C4-2B (cell line): ENCODE data around the gene HOXC10.

Experiments used
- CTCF ChIP-seq: fragments of 450-650 bp; conservative IDR thresholded peaks from 2 replicates; pipeline ENCODE4 v1.5.1; 2017; ENCODE audit warnings: mild to moderate bottlenecking
- ZFX ChIP-seq: fragments of 450-650 bp; IDR thresholded peaks from 2 replicates; pipeline ENCODE4 v1.6.1; 2017

DNA sequence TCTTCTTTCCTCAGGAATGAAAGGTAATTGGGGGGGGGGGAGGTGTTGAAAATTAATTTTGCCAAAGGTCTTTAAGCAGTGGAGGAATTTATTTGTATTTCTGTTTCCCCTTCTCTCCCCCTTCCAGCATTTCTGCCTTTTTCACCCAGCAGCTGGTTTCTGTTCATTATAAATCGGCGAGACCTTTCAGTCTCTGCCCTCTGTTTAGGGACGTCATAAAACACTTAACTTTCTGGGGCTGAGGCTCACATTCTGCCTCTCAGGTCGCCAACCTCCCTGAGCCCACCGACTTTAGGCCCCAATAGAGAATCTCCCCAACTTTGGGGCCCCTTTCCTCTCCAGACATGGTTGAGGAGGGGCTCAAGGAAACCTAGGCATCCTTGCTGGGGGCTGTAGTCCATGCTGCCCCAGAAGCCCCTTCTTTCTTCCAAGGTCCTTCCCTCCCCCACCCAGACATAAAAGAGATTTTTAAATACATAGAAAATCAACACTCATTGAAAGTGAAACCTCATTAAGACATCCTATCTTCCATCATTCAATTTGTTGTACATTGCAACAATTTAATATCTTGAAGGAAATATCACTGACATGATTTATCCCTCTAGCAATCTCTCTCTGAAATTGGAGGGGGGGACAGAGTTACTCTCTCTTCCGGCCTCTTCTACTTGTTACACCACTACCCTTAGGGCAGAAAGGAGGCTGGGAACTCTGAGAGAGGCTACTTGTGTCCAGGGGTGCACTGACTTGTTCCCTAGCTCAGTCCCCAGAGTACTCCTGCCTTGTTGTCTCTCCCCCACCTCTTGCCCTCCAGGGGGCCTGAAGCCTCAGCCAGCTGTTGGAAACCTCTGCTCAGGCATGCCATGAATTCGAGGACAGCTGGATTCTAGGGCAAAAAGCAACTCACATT is 40.8 kb downstream of the HOXC10 start:
- TF ChIP-seq CTCF (no peak), ZFX (no peak)
